Lower lobe of right lung (tissue), 2 donors: Measurements from ENCODE around the gene SLC10A6. TPM values are rescaled to one million over a fixed set of nuclear protein-coding genes. Genes with fewer than 3 reads are reported as not detected.
A peak's percentile ranks its signal among the peaks of the same experiment; 100 is the strongest.

Experiments
- ATAC-seq, 2 donors: fragments of 200-7000 bp; cut with Tn5 transposase; one replicate each; pipeline ENCODE4 v1.9.1; 2020 to 2022; ENCODE audit warnings: mild to moderate bottlenecking in 2 of 2, moderate library complexity in 2 of 2
- DNase-seq: peaks from one replicate; pipeline ENCODE4 v3.0.0-alpha.2; 2020
- H3K27ac ChIP-seq: fragments of 200-600 bp; one replicate; pipeline ENCODE4 v1.8.0; 2022
- H3K27me3 ChIP-seq: fragments of 200-600 bp; one replicate; pipeline ENCODE4 v1.8.0; 2022; ENCODE audit warnings: low read depth
- H3K36me3 ChIP-seq: fragments of 200-600 bp; one replicate; pipeline ENCODE4 v1.8.0; 2022; ENCODE audit warnings: mild to moderate bottlenecking
- H3K4me1 ChIP-seq: fragments of 200-600 bp; one replicate; pipeline ENCODE4 v1.8.0; 2022
- H3K4me3 ChIP-seq: fragments of 200-600 bp; one replicate; pipeline ENCODE4 v1.8.0; 2022; ENCODE audit warnings: mild to moderate bottlenecking
- H3K9me3 ChIP-seq: fragments of 200-600 bp; one replicate; pipeline ENCODE4 v1.8.0; 2022
- intact Hi-C: fragments of 100-400 bp; cut with DNase I; formaldehyde crosslinking; loops from one replicate; pipeline ENCODE4 v1.11.0; 2022
- total RNA-seq: library from RNA; stranded (reverse); fragmentation: NEBNext Ultra II Directional; extraction: Animal tissue kit (Norgen Biotek cat#: 25700); gene quantifications from one replicate; pipeline ENCODE4 v1.2.1, GENCODE V29; 2021
- TF ChIP-seq, protein P1 (sequence below): fragments of 200-600 bp; IDR thresholded peaks from one replicate; pipeline ENCODE4 v1.8.0; 2022; ENCODE audit warnings: antibody characterized with exemption, mild to moderate bottlenecking
- donor health status: DM: no; HTN: yes; CAD: no; lungs with severe emphysema.

SLC10A6 gene
- total RNA-seq, 1 donor from 2014 or later: 0.97 TPM

DNA sequence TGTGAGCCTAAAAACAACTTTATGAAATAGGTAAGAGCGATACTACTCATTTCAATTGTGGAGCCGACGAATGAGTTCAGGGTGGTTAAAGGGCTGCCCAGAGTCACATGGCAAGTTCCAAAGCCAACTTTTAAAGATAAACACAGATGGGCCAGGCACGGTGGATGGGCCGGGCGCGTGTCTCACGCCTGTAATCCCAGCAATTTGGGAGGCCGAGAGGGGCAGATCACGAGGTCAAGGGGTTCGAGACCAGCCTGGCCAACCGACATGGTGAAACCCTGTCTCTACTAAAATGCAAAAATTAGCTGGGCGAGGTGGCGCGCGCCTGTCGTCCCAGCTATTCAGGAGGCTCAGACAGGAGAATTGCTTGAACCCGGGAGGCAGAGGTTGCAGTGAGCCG lies 44.0 kb upstream of the SLC10A6 start:
- H3K27me3 ChIP-seq: no peaks in the 10 kb centered on the region
- H3K4me3 ChIP-seq: peak overlapping the region; percentile 68
- TF ChIP-seq, protein P1, sequence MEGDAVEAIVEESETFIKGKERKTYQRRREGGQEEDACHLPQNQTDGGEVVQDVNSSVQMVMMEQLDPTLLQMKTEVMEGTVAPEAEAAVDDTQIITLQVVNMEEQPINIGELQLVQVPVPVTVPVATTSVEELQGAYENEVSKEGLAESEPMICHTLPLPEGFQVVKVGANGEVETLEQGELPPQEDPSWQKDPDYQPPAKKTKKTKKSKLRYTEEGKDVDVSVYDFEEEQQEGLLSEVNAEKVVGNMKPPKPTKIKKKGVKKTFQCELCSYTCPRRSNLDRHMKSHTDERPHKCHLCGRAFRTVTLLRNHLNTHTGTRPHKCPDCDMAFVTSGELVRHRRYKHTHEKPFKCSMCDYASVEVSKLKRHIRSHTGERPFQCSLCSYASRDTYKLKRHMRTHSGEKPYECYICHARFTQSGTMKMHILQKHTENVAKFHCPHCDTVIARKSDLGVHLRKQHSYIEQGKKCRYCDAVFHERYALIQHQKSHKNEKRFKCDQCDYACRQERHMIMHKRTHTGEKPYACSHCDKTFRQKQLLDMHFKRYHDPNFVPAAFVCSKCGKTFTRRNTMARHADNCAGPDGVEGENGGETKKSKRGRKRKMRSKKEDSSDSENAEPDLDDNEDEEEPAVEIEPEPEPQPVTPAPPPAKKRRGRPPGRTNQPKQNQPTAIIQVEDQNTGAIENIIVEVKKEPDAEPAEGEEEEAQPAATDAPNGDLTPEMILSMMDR: no peak
- H3K36me3 ChIP-seq: no peaks in the 10 kb centered on the region
- H3K4me1 ChIP-seq: peaks cover 10% of the 10 kb centered on the region
- intact Hi-C loops: no loop called here
- H3K9me3 ChIP-seq: no peaks in the 10 kb centered on the region
- no peak overlapping the region for H3K27ac ChIP-seq
- ATAC-seq (no peak), DNase-seq (no peak)

DNA sequence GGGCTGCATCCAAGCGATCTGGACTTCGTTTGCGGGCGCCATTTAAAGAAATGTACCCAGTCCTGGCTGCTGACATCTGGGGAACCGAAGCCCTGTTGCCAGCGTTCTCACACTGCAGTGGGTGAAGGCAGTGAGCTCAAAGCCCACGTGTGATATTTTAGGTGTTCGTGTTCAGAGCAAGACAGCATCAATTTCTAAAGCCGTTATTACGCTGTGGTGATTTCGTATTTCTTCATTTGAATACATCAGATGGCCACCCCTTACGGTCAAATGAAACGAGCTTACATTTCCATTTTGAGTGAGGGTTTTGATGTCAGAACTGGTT lies 43.4 kb upstream of the SLC10A6 start:
- Histone ChIP-seq H3K9me3 (no peaks in the 10 kb centered on the region), H3K4me1 (peaks cover 10% of the 10 kb centered on the region), H3K4me3 (peak overlapping the region; percentile 68), H3K27me3 (no peaks in the 10 kb centered on the region), H3K27ac (peak overlapping the region; percentile 86), H3K36me3 (no peaks in the 10 kb centered on the region)
- peak in 1 of 2 donors; percentile 35 for ATAC-seq
- TF ChIP-seq, protein P1: no peak
- intact Hi-C loops: no loop called here
- no peak for DNase-seq

DNA sequence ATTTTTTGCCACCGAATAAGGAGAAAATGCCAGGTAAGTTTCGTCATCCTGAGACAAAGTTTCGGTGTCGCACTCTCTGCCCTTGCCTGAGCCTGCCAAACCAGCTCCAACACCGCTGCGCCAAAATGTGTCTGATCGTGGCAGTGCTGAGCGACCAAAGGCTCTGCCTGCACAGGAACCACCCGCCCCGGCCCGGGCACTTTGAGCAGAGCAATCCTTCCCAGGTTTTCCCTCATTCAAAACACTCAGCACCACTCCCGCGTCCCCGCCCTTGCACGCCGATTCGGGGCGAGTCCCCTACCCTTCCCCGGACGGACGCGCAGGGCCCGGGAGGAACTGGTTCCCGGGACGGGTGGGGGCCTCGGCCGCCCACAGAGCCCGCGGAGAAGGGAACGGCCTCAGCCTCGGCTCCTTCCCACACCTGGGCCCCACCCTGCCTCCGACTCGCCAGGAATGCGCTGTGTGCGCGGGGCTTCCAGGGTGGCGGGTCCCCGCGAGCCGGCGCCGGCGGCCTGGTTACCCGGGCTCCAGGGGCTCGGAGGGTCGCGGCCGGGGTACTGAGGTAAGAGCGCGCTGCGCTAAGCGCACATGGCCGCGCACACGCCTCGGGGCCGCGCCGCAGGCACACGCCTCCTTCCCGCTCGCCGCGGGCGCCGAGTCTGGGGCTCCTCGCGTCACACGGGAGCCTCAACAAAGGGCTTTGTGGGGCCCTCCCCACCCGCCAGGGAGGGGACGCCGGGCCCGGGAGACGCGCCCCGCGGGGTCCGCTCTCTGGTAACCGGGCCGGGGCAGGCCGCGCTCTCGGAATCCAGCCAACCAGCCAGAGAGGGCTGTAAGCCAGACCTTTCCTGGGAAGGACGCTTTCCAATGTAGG lies 42.8 kb upstream of the SLC10A6 start, which contains the start of gene C4orf36:
TSS of gene C4orf36 (minus strand) at position 661 of the 874 bp plus-strand sequence. CDS start 902 bp downstream, outside the sequence.
- H3K27ac ChIP-seq: peak within 1 kb of the TSS; percentile 86
- peaks cover 10% of the 10 kb centered on the region for H3K4me1 ChIP-seq
- peak; percentile 88 for DNase-seq

DNA sequence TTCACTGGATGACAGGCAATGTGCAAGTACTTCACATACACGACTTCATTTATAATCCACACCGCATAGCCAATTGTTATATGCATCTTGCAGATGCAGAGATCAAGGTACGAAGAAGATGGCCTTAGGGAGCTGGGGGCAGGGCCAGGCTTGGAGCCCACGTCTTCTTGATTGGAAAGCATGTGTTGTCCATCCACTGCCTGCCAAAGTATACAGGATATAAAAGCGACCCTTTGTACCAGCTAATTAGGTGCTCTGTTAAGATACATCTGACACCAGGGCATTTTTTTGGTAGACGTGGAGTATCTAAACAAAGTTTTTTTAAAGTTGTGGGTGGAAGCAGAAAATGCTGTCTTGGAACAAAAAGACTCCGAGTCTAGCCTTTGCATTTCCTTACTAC lies 41.6 kb upstream of the SLC10A6 start:
- DNase-seq (no peak), ATAC-seq (no peak)
- intact Hi-C loops: no loop called here
- Histone ChIP-seq H3K4me1 (peaks cover 8% of the 10 kb centered on the region), H3K4me3 (no peak overlapping the region), H3K27me3 (no peaks in the 10 kb centered on the region), H3K36me3 (no peaks in the 10 kb centered on the region), H3K9me3 (no peaks in the 10 kb centered on the region), H3K27ac (no peak overlapping the region)
- TF ChIP-seq, protein P1: no peak

More for the DNA sequence above, 42.8 kb upstream of the SLC10A6 start, which contains the start of gene C4orf36:
- Histone ChIP-seq H3K9me3 (no peaks in the 10 kb centered on the region), H3K27me3 (no peaks in the 10 kb centered on the region), H3K36me3 (no peaks in the 10 kb centered on the region), H3K4me3 (peak within 1 kb of the TSS; percentile 68)
- TF ChIP-seq, protein P1: no peak
- ATAC-seq: peak; percentile 95 to 97
- intact Hi-C loops: no loop called here

DNA sequence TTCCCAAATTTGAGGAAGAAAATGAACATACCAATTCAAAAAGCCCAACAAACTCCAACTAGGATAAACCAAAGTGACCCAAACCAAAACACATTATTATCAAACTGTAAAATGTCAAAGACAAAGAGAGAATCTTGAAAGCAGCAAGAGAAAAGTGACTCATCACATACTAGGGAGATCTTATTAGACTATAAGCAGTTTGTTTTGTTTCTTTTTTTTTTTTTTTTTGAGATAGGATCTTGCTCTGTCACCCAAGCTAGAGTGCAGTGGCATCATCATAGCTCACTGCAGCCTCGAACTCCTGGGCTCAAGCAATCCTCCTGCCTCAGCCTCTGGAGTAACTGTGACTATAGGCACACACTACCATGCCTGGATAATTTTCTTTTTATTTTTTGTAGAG lies 30.5 kb upstream of the SLC10A6 start:
- no peak overlapping the region for H3K4me3 ChIP-seq
- intact Hi-C loops: no loop called here
- no peaks in the 10 kb centered on the region for H3K27me3 ChIP-seq
- ATAC-seq (no peak), DNase-seq (no peak)
- no peaks in the 10 kb centered on the region for H3K4me1 ChIP-seq
- H3K9me3 ChIP-seq: peaks cover 21% of the 10 kb centered on the region
- TF ChIP-seq, protein P1: no peak
- no peaks in the 10 kb centered on the region for H3K36me3 ChIP-seq
- H3K27ac ChIP-seq: no peak overlapping the region
